Measurements from ENCODE around the gene OPA1. TPM values are rescaled to one million over a fixed set of nuclear protein-coding genes. Genes with fewer than 3 reads are reported as not detected.

The OPA1 gene
- total and polyA plus RNA-seq, 2 of the 13 experiments (the other 11 are each of a cell fraction or from before 2014, with no cell fraction given): 26.7 to 78.5 TPM

- TF ChIP-seq, protein P1, sequence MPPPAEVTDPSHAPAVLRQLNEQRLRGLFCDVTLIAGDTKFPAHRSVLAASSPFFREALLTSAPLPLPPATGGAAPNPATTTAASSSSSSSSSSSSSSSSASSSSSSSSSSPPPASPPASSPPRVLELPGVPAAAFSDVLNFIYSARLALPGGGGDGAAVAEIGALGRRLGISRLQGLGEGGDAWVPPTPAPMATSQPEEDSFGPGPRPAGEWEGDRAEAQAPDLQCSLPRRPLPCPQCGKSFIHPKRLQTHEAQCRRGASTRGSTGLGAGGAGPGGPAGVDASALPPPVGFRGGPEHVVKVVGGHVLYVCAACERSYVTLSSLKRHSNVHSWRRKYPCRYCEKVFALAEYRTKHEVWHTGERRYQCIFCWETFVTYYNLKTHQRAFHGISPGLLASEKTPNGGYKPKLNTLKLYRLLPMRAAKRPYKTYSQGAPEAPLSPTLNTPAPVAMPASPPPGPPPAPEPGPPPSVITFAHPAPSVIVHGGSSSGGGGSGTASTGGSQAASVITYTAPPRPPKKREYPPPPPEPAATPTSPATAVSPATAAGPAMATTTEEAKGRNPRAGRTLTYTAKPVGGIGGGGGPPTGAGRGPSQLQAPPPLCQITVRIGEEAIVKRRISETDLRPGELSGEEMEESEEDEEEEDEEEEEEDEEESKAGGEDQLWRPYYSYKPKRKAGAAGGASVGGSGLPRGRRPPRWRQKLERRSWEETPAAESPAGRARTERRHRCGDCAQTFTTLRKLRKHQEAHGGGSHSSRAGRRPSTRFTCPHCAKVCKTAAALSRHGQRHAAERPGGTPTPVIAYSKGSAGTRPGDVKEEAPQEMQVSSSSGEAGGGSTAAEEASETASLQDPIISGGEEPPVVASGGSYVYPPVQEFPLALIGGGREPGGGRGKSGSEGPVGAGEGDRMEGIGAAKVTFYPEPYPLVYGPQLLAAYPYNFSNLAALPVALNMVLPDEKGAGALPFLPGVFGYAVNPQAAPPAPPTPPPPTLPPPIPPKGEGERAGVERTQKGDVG (CRISPR knock-in tag; IDR thresholded peaks at IDR 0.05; ENCODE audit: borderline replicate concordance): 0 out of 2 replicates have a peak, but pooled peaks have one; percentile 81
- TF ChIP-seq ZSCAN20 (CRISPR knock-in tag; IDR thresholded peaks at IDR 0.05; ENCODE audit: borderline replicate concordance) (no peak), MXD3 (CRISPR knock-in tag; IDR thresholded peaks at IDR 0.05) (peak; percentile 90; the same call in 1 of the 2 replicates), ZNF766 (CRISPR knock-in tag; IDR thresholded peaks at IDR 0.05; ENCODE audit: borderline replicate concordance) (peak; percentile 93), MIXL1 (CRISPR knock-in tag; IDR thresholded peaks at IDR 0.05) (peak; percentile 82), NFE2 (CRISPR knock-in tag; IDR thresholded peaks at IDR 0.05) (no peak), ARNTL (CRISPR knock-in tag; IDR thresholded peaks at IDR 0.05) (0 out of 2 replicates have a peak, but pooled peaks have one; percentile 46), SMAD1 (CRISPR knock-in tag; IDR thresholded peaks at IDR 0.05; ENCODE audit: borderline replicate concordance, low read depth) (peak; percentile 98; the same call in 1 of the 2 replicates), ZNF816 (CRISPR knock-in tag; IDR thresholded peaks at IDR 0.05; ENCODE audit: borderline replicate concordance) (no peak), ZNF350 (CRISPR knock-in tag; IDR thresholded peaks at IDR 0.05; ENCODE audit: borderline replicate concordance, low read depth) (peak; percentile 97), SMARCE1 (IDR thresholded peaks at IDR 0.05; ENCODE audit: borderline replicate concordance) (no peak), ZNF329 (CRISPR knock-in tag; IDR thresholded peaks at IDR 0.05; ENCODE audit: low read depth) (peak; percentile 85), ZSCAN30 (CRISPR knock-in tag; IDR thresholded peaks at IDR 0.05) (no peak), ZNF430 (CRISPR knock-in tag; IDR thresholded peaks at IDR 0.05) (peak; percentile 79), CBX1 (IDR thresholded peaks at IDR 0.05; ENCODE audit: low read depth) (peak; percentile 92)
- TF ChIP-seq, protein P2, sequence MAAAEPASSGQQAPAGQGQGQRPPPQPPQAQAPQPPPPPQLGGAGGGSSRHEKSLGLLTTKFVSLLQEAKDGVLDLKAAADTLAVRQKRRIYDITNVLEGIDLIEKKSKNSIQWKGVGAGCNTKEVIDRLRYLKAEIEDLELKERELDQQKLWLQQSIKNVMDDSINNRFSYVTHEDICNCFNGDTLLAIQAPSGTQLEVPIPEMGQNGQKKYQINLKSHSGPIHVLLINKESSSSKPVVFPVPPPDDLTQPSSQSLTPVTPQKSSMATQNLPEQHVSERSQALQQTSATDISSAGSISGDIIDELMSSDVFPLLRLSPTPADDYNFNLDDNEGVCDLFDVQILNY (CRISPR knock-in tag; conservative IDR thresholded peaks at IDR 0.05): peak; percentile 43; the same call in 1 of the 2 replicates
- TF ChIP-seq, protein P3, sequence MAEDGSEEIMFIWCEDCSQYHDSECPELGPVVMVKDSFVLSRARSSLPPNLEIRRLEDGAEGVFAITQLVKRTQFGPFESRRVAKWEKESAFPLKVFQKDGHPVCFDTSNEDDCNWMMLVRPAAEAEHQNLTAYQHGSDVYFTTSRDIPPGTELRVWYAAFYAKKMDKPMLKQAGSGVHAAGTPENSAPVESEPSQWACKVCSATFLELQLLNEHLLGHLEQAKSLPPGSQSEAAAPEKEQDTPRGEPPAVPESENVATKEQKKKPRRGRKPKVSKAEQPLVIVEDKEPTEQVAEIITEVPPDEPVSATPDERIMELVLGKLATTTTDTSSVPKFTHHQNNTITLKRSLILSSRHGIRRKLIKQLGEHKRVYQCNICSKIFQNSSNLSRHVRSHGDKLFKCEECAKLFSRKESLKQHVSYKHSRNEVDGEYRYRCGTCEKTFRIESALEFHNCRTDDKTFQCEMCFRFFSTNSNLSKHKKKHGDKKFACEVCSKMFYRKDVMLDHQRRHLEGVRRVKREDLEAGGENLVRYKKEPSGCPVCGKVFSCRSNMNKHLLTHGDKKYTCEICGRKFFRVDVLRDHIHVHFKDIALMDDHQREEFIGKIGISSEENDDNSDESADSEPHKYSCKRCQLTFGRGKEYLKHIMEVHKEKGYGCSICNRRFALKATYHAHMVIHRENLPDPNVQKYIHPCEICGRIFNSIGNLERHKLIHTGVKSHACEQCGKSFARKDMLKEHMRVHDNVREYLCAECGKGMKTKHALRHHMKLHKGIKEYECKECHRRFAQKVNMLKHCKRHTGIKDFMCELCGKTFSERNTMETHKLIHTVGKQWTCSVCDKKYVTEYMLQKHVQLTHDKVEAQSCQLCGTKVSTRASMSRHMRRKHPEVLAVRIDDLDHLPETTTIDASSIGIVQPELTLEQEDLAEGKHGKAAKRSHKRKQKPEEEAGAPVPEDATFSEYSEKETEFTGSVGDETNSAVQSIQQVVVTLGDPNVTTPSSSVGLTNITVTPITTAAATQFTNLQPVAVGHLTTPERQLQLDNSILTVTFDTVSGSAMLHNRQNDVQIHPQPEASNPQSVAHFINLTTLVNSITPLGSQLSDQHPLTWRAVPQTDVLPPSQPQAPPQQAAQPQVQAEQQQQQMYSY (CRISPR knock-in tag; IDR thresholded peaks at IDR 0.05): peak; percentile 68; the same call in 1 of the 2 replicates
- TF ChIP-seq, protein P4, sequence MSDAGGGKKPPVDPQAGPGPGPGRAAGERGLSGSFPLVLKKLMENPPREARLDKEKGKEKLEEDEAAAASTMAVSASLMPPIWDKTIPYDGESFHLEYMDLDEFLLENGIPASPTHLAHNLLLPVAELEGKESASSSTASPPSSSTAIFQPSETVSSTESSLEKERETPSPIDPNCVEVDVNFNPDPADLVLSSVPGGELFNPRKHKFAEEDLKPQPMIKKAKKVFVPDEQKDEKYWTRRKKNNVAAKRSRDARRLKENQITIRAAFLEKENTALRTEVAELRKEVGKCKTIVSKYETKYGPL (CRISPR knock-in tag; IDR thresholded peaks at IDR 0.05): 0 out of 2 replicates have a peak, but pooled peaks have one; percentile 19
Observed at GRCh38 chr3:193592841-193593667, at the start of gene OPA1 (continued).
